Measurements from ENCODE around the gene ERLIN1.

- TF ChIP-seq, protein P1, sequence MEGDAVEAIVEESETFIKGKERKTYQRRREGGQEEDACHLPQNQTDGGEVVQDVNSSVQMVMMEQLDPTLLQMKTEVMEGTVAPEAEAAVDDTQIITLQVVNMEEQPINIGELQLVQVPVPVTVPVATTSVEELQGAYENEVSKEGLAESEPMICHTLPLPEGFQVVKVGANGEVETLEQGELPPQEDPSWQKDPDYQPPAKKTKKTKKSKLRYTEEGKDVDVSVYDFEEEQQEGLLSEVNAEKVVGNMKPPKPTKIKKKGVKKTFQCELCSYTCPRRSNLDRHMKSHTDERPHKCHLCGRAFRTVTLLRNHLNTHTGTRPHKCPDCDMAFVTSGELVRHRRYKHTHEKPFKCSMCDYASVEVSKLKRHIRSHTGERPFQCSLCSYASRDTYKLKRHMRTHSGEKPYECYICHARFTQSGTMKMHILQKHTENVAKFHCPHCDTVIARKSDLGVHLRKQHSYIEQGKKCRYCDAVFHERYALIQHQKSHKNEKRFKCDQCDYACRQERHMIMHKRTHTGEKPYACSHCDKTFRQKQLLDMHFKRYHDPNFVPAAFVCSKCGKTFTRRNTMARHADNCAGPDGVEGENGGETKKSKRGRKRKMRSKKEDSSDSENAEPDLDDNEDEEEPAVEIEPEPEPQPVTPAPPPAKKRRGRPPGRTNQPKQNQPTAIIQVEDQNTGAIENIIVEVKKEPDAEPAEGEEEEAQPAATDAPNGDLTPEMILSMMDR (IDR thresholded peaks at IDR 0.05): no peak
- TF ChIP-seq EZH2 (IDR thresholded peaks at IDR 0.05): no peak
- TF ChIP-seq EZH2phosphoT487 (IDR thresholded peaks at IDR 0.05): no peak
These were observed 3.5 kb downstream of the ERLIN1 start for GRCh38 chr10:100182281-100182680.

All from neural progenitor cell (in vitro differentiated cells).